ENCODE data around the gene TEPSIN. TPM values are rescaled to one million over a fixed set of nuclear protein-coding genes. Genes with fewer than 3 reads are reported as not detected.

TEPSIN gene
- total RNA-seq, 2 experiments from 2014 or later, result 21.7 to 25.9 TPM

DNA sequence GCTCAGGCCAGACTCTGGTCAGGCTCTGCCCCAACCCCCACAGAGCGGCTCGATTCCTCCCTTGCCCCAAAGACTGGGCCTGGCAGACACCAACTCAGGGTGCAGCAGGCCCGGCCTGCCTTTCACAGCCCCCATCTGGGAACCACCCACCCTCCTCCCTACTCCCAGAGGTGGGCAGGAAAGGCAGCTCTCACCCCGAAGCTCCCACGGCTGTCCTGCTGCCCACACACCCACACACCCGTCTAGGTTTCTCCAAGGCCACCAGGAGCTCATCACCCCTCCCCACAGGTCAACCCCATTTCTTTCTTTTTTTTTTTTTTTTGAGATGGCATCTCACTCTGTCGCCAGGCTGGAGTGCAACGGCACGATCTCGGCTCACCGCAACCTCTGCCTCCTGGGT lies 19.9 kb downstream of the TEPSIN start:
- H3K9me3 Mint-ChIP-seq, result no peaks in the 10 kb centered on the region
- no peak overlapping the region for H3K4me3 Mint-ChIP-seq
- H3K36me3 Mint-ChIP-seq (ENCODE audit: low read depth), result peaks cover 4% of the 10 kb centered on the region
- CTCF ChIA-PET, result no interaction called here
- no peaks in the 10 kb centered on the region for H3K27me3 Mint-ChIP-seq (ENCODE audit: low read depth)
- peaks cover 15% of the 10 kb centered on the region for H3K4me1 Mint-ChIP-seq (ENCODE audit: low read depth)
- DNase-seq, result no peak
- no peak overlapping the region for H3K27ac Mint-ChIP-seq
- intact Hi-C loops (cut with micrococcal nuclease), result no loop called here

DNA sequence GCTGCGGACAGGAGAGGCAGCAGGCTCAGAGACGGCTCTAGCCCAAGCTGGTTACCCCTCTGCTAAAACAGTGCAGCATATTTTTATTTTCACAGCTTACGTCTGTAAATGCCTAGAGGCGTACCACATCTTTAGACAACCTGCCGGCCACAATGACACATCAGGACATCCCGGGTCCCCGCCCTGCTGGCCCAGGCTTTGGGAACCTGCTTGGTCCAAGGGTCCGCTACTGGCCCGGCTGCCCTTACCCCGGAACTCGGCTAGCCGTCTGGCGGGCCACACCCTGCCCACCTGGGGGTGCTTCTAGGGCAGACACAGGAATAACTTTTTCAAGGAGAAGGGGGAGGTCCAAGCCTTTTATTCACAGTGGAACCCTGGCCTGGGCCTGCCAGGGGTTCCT lies 20.4 kb downstream of the TEPSIN start:
- CTCF ChIA-PET, result no interaction called here
- DNase-seq, result no peak
- intact Hi-C loops (cut with micrococcal nuclease), result no loop called here

DNA sequence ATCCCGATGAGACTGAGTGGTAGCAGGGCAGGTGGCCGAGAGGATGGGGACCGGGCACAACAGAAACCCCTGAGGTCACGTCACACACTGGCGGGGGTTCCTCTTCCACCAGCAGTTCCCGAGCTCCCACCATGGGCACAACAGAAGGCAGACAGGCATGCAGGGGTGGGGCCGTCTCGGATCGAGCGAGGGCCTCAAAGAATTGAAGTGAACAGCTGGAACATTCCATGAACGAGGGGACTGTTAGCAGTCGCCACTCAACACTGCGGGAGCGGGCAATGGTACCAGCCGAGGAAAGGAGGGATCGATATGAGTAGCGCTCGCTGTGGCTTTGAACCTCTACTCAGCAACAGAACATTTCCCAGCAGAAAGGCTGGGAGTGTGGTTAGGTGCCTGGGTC lies 21.4 kb downstream of the TEPSIN start:
- H3K27me3 Mint-ChIP-seq (ENCODE audit: low read depth), result no peaks in the 10 kb centered on the region
- H3K9me3 Mint-ChIP-seq, result no peaks in the 10 kb centered on the region
- H3K4me1 Mint-ChIP-seq (ENCODE audit: low read depth), result peaks cover 8% of the 10 kb centered on the region
- CTCF ChIA-PET, result no interaction called here
- no peak overlapping the region for H3K27ac Mint-ChIP-seq
- intact Hi-C loops (cut with micrococcal nuclease), result no loop called here
- peaks cover 4% of the 10 kb centered on the region for H3K36me3 Mint-ChIP-seq (ENCODE audit: low read depth)
- no peak overlapping the region for H3K4me3 Mint-ChIP-seq
- DNase-seq, result no peak

More for the DNA sequence above, 20.4 kb downstream of the TEPSIN start:
- H3K27ac Mint-ChIP-seq, result no peak overlapping the region
- H3K4me1 Mint-ChIP-seq (ENCODE audit: low read depth), result peaks cover 9% of the 10 kb centered on the region
- no peak overlapping the region for H3K4me3 Mint-ChIP-seq
- no peaks in the 10 kb centered on the region for H3K9me3 Mint-ChIP-seq
- no peaks in the 10 kb centered on the region for H3K27me3 Mint-ChIP-seq (ENCODE audit: low read depth)
- peaks cover 4% of the 10 kb centered on the region for H3K36me3 Mint-ChIP-seq (ENCODE audit: low read depth)

DNA sequence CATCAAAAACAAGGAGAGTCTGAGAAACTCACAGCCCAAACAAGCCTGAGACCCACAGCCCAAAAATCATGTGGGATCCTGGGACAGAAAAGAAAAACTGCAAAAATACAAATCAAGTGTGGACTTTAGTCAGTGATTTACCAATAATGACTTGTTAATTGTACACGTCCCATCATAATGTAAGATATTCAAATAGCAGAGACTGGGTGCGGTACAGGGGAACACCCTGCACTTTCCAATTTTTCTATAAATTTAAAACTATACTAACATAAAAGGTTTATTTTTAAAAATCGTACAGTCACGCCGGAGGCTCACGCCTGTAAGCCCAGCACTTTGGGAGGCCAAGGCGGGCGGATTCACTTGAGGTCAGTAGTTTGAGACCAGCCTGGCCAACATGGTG lies 24.9 kb downstream of the TEPSIN start:
- Mint-ChIP-seq H3K9me3 (no peaks in the 10 kb centered on the region), H3K4me3 (no peak overlapping the region), H3K4me1 (ENCODE audit: low read depth) (no peaks in the 10 kb centered on the region), H3K27ac (peak overlapping the region; percentile 13), H3K36me3 (ENCODE audit: low read depth) (peaks cover 4% of the 10 kb centered on the region), H3K27me3 (ENCODE audit: low read depth) (no peaks in the 10 kb centered on the region)
- intact Hi-C loops (cut with micrococcal nuclease), result no loop called here
- no peak for DNase-seq
- CTCF ChIA-PET, result no interaction called here

DNA sequence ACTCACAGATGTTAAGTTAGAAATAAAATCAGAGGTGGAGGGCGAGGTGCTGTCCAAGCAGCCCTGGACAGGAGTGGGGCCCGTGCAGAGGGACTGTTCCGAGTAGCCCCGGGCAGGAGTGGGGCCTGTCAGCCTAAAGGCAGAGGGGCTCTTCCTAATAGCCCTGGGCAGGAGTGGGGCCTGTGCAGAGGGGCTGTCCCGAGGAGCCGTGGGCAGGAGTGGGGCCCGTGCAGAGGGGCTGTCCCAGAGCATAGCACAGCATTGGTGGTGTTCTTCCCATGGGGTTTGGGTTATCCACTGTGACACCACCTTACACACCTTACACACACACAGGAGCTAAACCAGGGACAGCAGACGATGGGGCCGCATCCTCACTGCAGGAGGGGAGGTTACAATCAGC lies 26.5 kb downstream of the TEPSIN start:
- Mint-ChIP-seq H3K4me1 (ENCODE audit: low read depth) (no peaks in the 10 kb centered on the region), H3K4me3 (no peak overlapping the region), H3K9me3 (no peaks in the 10 kb centered on the region), H3K27me3 (ENCODE audit: low read depth) (no peaks in the 10 kb centered on the region), H3K36me3 (ENCODE audit: low read depth) (peaks cover 1% of the 10 kb centered on the region), H3K27ac (no peak overlapping the region)
- CTCF ChIA-PET, result no interaction called here
- intact Hi-C loops (cut with micrococcal nuclease), result no loop called here
- DNase-seq, result no peak

DNA sequence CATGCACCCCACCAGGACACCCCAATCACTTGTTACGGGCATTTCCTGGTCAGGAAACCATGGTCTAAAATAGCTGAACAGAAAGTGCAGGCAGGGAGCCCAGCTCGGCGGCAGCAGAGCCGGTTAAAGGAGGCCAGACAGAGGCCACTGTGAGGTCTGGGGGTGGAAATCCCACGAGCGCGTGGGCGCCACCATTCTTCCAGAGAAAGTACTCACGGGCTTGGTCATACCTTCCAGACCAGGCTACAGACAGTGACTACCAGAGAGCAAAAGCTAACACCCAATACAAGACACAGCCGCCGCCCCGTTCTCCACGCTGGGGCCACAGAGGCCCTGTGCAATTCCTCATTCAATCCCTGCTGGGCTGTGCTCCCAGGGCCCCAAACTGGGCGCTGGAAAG lies 28.0 kb downstream of the TEPSIN start:
- DNase-seq, result no peak
- no peak overlapping the region for H3K4me3 Mint-ChIP-seq
- H3K36me3 Mint-ChIP-seq (ENCODE audit: low read depth), result no peaks in the 10 kb centered on the region
- no peak overlapping the region for H3K27ac Mint-ChIP-seq
- CTCF ChIA-PET, result interaction anchor here (0.7 kb wide), 1 partner anchor 713 kb away, joined by 3 read pairs; no protein-coding TSS in a partner anchor
- intact Hi-C loops (cut with micrococcal nuclease), result no loop called here
- H3K4me1 Mint-ChIP-seq (ENCODE audit: low read depth), result no peaks in the 10 kb centered on the region
- H3K27me3 Mint-ChIP-seq (ENCODE audit: low read depth), result no peaks in the 10 kb centered on the region
- H3K9me3 Mint-ChIP-seq, result no peaks in the 10 kb centered on the region

DNA sequence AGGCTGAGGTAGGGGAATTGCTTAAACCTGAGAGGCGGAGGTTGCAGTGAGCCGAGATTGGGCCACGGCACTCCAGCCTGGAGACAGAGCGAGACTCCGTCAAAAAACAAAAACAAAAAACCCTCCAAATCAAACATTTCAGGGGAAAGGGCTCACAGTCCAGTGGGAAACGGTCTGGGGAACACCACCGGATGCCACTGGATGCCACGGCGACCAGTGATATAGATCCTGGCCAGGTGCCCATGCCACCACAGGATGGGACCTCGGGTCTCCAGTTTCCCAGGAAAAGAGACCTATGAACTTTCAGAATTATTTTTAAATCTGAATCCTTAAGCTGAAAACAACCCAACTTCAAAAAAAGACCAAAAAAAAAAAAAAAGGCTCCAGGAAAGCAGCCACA lies 28.4 kb downstream of the TEPSIN start:
- H3K27me3 Mint-ChIP-seq (ENCODE audit: low read depth), result no peaks in the 10 kb centered on the region
- no peaks in the 10 kb centered on the region for H3K4me1 Mint-ChIP-seq (ENCODE audit: low read depth)
- no peak for DNase-seq
- CTCF ChIA-PET, result interaction anchor here (0.7 kb wide), 1 partner anchor 713 kb away, joined by 3 read pairs; no protein-coding TSS in a partner anchor
- intact Hi-C loops (cut with micrococcal nuclease), result no loop called here
- H3K9me3 Mint-ChIP-seq, result no peaks in the 10 kb centered on the region
- H3K27ac Mint-ChIP-seq, result no peak overlapping the region
- no peaks in the 10 kb centered on the region for H3K36me3 Mint-ChIP-seq (ENCODE audit: low read depth)
- no peak overlapping the region for H3K4me3 Mint-ChIP-seq

DNA sequence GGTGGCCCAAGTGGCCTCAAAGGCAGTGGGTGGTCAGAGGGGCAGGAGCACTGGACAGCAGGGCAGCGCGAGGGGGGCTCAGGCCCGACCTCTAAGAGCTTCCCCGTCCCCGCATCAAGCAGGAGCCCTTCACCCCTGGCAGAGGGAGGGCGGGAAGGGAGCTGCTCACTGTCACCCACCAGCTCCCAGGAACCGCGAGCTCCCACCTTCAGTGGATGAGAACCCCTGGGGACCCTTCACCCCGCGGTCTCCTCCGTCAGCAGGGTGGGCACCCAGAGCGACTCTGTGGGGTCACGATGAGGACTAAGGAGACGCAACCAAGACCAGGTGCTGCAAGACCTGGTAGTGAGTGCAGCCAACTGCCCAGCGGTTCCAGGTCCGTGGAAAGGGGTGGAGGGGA lies 29.7 kb downstream of the TEPSIN start:
- Mint-ChIP-seq H3K27ac (no peak overlapping the region), H3K27me3 (ENCODE audit: low read depth) (no peaks in the 10 kb centered on the region), H3K9me3 (no peaks in the 10 kb centered on the region), H3K36me3 (ENCODE audit: low read depth) (no peaks in the 10 kb centered on the region), H3K4me1 (ENCODE audit: low read depth) (no peaks in the 10 kb centered on the region), H3K4me3 (no peak overlapping the region)
- intact Hi-C loops (cut with micrococcal nuclease), result no loop called here
- CTCF ChIA-PET, result no interaction called here
- no peak for DNase-seq

DNA sequence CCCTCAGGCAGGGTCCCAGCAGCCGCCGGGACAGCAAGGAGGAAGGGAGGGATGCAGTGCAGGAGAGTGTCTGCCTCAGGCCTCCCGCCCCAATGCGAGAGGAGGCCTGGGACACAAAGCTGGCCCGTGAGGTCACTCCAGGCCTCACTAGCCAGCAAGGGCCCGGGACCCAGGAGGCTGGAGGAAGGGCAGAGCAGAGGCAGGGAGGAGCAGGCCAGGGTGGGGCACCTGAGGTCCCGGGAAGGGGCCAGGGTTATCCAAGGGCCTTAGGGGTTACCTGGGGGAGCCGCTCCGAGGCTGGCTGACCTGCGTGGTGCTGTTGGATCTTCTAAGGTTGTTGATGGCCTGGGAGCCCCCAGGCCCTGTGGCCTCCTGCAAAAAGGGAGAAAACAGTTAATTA lies 30.2 kb downstream of the TEPSIN start:
- no peak for DNase-seq
- H3K4me1 Mint-ChIP-seq (ENCODE audit: low read depth), result no peaks in the 10 kb centered on the region
- CTCF ChIA-PET, result no interaction called here
- H3K4me3 Mint-ChIP-seq, result no peak overlapping the region
- H3K27ac Mint-ChIP-seq, result no peak overlapping the region
- no peaks in the 10 kb centered on the region for H3K9me3 Mint-ChIP-seq
- intact Hi-C loops (cut with micrococcal nuclease), result no loop called here
- H3K27me3 Mint-ChIP-seq (ENCODE audit: low read depth), result no peaks in the 10 kb centered on the region
- H3K36me3 Mint-ChIP-seq (ENCODE audit: low read depth), result no peaks in the 10 kb centered on the region

DNA sequence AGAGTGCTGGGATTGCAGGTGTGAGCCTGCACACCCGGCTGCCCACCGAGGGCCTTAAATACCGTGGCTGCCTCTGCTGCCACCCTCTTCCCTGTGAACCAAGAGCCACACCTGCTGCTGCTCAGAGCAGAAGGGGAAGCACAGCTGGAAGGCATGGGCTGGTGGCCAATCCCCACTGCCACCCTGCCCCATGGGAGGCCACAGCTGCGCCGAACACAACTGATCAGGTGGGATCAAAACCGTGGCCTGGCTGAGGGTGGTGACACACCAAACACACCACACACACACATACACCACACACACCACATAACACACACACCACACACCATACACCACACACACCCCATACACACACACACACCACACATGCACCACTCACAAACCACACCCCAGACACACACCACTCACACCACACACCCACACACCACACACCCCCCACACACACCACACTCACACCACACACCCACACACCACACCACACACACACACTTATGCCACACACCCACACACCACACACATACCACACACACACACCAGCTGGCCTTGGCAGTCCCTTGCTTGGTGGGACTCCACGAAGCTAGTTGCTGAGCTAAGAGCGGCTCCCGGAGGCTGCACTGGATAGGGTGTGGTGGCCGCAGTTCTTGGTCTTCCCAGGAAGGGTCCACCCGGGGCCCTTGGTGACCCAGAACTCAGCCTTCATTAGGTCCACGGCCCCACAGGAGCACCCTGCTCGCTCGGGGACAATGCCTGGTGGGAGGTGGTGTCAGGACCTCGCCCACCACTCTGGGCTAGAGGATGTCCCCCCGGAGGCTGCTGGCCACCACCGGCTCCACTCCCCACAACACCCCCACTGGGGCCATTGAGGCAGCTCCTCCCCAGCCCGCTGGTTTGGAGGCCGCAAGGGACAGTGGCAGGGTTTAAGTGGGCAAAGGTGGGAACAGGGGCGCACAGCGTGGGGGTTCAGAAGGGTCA lies 31.0 kb downstream of the TEPSIN start:
- no peak overlapping the region for H3K4me3 Mint-ChIP-seq
- intact Hi-C loops (cut with micrococcal nuclease), result no loop called here
- DNase-seq, result no peak
- CTCF ChIA-PET, result no interaction called here
- no peaks in the 10 kb centered on the region for H3K4me1 Mint-ChIP-seq (ENCODE audit: low read depth)
- no peak overlapping the region for H3K27ac Mint-ChIP-seq
- no peaks in the 10 kb centered on the region for H3K36me3 Mint-ChIP-seq (ENCODE audit: low read depth)
- H3K9me3 Mint-ChIP-seq, result no peaks in the 10 kb centered on the region
- no peaks in the 10 kb centered on the region for H3K27me3 Mint-ChIP-seq (ENCODE audit: low read depth)

DNA sequence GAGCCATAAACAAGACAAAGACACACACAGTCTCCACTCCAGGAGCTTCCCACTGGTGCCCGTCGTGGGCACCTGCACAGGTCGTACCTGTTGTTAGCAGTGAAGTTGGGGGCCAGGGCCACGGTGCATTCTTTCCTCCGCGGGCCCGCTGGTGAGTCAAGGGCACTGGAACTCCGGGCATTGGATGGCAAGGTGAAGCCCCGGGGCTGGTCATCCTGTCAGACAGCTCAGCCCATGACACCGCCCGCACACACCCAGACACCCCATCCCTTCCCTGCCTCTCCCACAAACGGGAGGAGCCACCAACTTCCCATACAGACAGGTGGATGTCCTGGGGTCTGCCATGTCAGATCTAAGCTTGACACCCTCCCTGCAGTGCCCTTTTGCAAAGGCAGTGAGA lies 32.2 kb downstream of the TEPSIN start:
- Mint-ChIP-seq H3K4me3 (no peak overlapping the region), H3K4me1 (ENCODE audit: low read depth) (no peaks in the 10 kb centered on the region), H3K27ac (no peak overlapping the region), H3K36me3 (ENCODE audit: low read depth) (no peaks in the 10 kb centered on the region), H3K9me3 (no peaks in the 10 kb centered on the region), H3K27me3 (ENCODE audit: low read depth) (no peaks in the 10 kb centered on the region)
- intact Hi-C loops (cut with micrococcal nuclease), result no loop called here
- no peak for DNase-seq
- CTCF ChIA-PET, result no interaction called here

DNA sequence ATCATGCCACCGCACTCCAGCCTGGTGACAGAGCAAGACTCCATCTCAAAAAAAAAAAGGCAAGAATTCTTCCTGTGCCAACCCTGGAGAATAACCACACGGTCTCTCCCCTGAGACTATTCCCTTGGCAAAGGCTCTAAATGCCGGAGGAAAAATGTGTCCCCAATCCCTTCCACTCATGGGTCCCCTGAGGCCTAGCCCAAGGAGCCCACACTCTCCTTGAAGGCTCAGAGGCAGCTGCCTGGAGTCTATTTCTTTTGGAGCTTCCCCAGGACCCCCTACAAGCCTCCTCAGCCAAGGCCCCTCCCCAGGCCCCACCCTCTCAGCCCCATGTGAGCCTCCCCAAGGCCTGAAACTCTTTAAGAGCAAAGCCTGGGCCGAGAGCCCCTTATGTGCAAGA lies 32.7 kb downstream of the TEPSIN start:
- Mint-ChIP-seq H3K4me3 (no peak overlapping the region), H3K9me3 (no peaks in the 10 kb centered on the region), H3K27ac (no peak overlapping the region), H3K27me3 (ENCODE audit: low read depth) (no peaks in the 10 kb centered on the region), H3K36me3 (ENCODE audit: low read depth) (no peaks in the 10 kb centered on the region), H3K4me1 (ENCODE audit: low read depth) (no peaks in the 10 kb centered on the region)
- CTCF ChIA-PET, result no interaction called here
- intact Hi-C loops (cut with micrococcal nuclease), result no loop called here
- no peak for DNase-seq

DNA sequence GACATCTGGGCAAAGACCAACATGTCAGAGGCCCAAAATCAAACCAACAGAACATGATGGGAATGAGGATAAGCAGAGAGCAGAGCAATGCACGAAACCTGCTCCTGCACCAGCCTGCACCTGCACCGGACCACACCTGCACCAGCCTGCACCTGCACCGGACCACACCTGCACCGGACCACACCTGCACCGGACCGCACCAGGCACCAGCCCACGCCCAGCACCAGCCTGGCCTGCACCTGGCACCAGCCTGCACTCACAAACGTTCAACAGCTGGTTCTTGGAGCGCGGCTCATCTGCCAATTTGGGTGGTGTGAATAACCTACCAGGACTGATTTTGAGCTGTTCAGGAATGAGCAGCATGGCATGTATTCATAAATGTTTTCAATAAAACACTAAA lies 34.3 kb downstream of the TEPSIN start:
- CTCF ChIA-PET, result no interaction called here
- H3K36me3 Mint-ChIP-seq (ENCODE audit: low read depth), result no peaks in the 10 kb centered on the region
- no peaks in the 10 kb centered on the region for H3K9me3 Mint-ChIP-seq
- no peaks in the 10 kb centered on the region for H3K4me1 Mint-ChIP-seq (ENCODE audit: low read depth)
- DNase-seq, result no peak
- H3K4me3 Mint-ChIP-seq, result no peak overlapping the region
- H3K27ac Mint-ChIP-seq, result no peak overlapping the region
- intact Hi-C loops (cut with micrococcal nuclease), result no loop called here
- H3K27me3 Mint-ChIP-seq (ENCODE audit: low read depth), result no peaks in the 10 kb centered on the region
